GM19023 (cell line): ENCODE measurements around the gene ZBTB24.

Experiments
- ATAC-seq: cut with Tn5 transposase; IDR thresholded peaks from one replicate; pipeline ENCODE4 v1.9.1; 2021; ENCODE audit warnings: mild to moderate bottlenecking, moderate library complexity; ENCODE audit not compliant: unreplicated experiment

The ZBTB24 gene

GRCh38 chr6:109453594-109454495 lies 29.2 kb downstream of the ZBTB24 start:
- ATAC-seq = no peak

DNA sequence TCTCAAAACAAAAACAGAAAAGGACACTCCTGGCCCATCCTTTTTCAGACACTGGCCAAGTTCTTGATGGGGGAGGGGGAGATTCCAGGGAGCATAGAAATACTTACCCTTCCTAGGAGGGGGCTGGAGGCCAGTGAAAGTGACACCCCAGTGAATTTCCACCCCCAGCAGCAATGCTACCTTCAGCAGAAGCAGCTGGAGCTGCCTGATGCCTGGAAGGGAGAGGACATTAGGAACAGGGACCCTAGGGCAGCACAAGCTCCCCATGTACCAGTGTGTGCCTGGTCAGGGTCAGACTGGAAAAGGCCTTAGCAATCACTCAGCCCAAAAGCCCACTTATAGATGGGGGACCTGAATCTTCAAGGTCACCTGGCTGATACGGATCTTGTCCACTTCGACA lies 29.9 kb downstream of the ZBTB24 start:
- ATAC-seq = no peak

GRCh38 chr6:109452181-109452580 lies 30.8 kb downstream of the ZBTB24 start:
- no peak for ATAC-seq

- no peak for ATAC-seq
These were observed 31.6 kb downstream of the ZBTB24 start for GRCh38 chr6:109451376-109451775.

DNA sequence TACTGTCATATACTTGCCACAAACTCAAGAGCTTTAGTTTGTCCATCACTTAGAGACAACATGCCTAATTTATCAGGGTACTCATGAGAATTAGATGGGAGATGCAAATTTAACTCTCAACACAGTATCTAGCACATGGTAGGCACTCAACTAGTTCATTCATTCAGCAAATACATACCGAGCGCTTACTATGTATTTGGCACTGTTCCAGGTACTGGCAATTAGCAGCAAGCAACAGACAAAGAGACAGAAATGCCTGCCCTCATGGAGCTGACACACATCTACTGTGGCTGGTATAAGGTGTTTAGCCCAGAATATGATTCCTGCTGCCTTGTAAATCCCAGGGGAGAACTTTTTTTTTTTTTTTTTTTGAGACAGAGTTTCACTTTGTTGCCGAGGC lies 32.2 kb downstream of the ZBTB24 start:
- no peak for ATAC-seq

DNA sequence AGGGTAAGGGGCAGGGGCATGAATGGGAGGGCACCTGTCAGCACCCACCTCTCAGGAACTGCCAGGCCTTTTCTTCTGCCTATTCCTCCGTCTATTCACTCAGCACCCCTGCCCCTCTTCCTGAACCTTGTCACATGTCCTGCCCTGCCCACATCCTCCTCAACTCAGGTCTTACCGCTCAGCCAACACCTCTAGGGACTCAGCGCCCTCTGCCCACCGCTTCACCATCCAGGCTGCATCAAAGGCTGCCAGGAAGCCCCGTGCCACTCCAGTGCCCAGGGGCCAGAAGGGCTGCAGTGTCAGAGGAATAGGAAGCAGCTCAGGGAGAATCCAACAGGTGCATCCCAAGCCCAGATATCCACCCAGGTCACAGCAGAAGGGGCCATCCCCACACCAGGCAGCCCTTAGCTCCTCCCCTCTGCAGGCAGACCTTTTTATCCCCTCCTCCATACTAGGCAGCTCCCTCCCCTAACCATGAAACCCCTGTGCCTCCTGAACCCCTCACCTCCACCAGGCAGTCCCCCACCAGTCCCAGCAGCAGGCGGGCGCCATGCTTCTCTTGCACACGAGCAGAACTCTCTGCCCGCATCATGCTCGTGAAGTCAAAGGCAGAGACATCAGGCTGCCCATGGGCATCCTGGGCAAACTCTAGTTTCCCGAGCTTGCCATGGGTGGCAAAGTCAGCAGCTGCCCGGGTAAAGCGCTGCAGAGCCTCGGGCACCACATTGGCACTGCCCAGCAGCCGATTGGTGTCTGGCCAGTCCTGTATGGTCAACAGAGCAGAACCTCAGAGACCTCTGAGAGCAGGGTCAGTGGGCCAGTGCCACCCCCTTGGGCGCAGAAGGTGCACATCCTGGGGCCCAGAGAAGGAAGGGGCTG lies 33.0 kb downstream of the ZBTB24 start:
- ATAC-seq = no peak

DNA sequence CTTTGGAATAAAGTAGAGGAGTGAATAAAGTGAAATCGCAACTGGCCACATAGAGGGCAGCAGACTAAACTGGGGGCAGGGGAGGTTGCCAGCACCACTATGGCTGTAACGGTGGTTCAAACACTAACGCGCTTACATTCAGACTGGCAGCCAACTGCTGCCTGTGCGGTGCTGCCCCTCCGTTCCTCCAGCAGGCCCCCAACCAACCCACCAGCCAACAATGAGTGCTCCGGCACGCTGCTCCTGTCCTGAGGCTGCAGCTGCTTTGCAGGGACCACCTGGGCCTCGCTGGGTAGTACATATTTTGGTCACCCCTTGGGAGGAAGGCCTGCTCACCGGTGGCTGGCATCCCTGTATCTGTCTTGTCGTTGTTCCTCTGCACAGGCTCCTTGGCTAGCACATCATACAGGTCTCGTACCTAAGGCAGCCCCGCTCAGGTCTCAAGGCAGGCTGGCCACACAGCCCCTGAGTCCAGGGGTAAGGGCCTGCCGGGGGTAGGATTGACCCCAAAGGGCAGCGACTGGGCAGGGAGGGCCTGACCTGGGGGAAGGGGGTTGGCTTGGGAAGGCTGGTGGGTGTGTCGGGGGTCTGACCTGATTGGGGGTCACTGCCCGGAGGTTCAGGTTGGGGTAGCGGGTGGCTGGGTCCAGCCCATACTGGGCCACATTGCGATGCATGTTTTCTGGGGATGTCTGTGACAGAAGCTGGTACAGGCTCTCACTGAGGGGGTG lies 33.8 kb downstream of the ZBTB24 start:
- no peak for ATAC-seq

DNA sequence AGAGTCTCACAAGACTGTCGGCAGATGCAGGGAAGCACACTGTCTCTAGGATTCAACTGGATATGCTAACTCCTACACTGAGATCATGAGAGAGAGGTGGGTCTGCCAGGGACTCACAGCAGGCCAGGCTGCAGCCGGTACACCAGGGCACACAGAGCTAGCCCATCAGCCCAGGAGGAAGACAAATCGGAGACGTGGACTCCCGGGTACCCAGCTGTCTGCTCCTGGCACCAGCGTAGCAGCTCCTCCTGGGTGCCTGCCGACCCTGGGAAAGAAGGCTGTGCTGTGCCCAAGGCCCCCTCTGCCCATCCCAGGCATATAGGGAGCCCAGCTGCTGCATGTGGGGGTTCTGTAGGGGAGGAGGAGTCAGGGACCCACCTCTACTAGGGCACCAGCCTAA lies 34.4 kb downstream of the ZBTB24 start:
- ATAC-seq = no peak

DNA sequence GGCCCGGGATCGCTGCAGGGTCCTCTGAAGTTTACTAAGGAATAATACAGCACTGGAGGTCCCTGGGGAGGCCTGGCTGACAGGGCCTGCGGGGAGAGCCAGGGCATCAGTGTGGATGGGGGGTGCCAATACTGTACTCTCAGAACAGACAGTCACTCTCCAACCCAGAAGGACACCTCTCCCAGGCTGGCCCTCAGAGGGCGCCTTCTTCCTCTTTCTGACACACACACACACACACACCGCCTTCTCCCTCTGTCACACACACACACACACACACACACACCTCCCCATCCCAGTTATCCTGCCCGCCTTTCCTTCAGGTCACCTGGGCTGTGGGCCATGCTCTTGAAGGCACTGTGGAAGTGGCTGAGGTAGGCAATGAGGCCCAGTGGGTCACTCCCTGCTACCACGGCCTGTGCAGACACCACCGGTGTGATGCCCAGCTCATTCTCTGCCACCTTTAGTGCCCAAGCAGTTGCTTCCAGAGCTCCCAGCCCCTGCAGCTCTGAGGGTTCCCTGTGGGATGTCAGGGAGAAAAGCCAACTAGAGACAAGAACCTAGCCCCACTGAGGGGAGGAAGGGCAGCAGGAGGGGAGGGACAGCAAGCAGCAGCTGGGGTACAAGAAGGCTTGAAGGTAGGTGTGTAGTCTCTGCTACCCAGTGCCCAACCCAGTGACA lies 35.0 kb downstream of the ZBTB24 start:
- no peak for ATAC-seq

- no peak for ATAC-seq
These were observed 35.9 kb downstream of the ZBTB24 start for GRCh38 chr6:109447087-109447486.

GRCh38 chr6:109446541-109446940 lies 36.5 kb downstream of the ZBTB24 start:
- no peak for ATAC-seq

DNA sequence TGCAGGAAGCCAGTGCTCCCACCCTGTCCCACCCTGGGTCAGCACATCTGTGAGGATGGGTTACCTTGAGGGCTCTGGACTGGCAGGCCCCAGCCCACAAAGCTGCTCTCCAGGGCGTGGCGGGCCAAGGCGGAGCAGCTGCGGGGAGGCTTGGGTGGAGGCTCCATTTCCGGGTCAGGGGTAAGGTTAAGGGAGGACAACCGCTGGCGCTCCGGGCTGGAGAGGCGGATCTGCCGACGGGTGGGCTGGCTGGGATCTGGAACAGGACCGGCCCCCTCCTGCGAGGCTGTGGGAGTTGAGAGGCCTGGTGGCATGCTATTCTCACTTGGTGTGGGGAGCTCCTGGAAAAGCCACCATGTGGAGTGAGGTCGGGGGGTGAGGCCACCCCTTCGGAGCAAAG lies 36.9 kb downstream of the ZBTB24 start:
- no peak for ATAC-seq

DNA sequence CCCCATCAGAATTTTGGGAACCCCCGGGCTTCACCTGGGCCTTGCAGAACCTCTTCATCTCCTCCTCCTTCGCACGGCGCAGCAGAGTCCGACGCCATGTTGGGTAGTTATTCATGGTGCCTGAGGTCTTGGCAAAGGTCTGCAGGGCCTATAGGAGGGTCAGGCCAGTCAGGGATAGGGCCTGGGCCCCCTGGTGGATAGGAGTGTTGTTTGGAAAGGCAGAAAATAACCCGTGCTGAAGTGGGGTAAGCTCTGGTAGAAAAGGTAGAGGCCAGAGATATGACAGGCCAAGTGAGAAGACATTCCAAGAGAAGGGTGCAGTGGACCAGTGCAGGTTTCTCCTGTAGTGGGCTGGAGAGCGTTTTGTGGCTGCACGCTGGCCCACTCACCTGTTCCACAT lies 37.6 kb downstream of the ZBTB24 start:
- ATAC-seq = no peak

DNA sequence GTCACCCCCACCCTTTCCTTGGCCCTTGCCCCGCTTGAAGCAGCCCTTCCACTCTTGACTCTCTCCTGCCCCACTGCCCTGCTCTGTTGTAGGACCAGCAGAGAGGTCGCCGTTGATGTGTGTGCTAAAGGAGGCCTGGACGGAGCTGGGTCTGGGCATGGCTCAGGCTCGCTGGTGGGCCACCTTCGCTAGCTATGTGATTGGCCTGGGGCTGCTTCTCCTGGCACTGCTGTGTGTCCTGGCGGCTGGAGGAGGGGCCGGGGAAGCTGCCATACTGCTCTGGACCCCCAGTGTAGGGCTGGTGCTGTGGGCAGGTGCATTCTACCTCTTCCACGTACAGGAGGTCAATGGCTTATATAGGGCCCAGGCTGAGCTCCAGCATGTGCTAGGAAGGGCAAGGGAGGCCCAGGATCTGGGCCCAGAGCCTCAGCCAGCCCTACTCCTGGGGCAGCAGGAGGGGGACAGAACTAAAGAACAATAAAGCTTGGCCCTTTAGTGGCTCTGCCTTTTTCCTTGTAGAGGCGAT lies 39.5 kb downstream of the ZBTB24 start:
- no peak for ATAC-seq

DNA sequence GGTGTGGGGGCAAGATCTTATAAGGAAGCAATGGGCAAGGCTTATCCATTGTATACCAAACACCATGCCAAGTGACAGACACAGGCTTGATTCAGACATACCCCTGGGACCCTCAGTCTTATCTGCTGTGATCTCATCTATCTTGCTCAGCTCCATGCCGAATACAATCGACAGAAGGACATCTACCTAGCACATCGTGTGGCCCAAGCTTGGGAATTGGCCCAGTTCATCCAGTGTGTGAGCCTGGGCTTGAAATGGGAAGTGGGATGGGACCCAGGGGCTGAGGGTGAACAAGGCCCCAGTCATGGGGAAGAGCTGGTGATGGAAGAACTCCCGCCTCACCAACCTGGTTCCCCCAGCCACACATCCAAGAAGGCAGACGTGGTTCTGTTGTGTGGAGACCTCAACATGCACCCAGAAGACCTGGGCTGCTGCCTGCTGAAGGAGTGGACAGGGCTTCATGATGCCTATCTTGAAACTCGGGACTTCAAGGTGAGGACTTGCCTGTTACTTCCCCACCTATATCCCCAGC lies 40.6 kb downstream of the ZBTB24 start:
- no peak for ATAC-seq

- ATAC-seq = peak; percentile 15
These were observed 41.8 kb downstream of the ZBTB24 start for GRCh38 chr6:109441069-109441816.

GRCh38 chr6:109440331-109441068 lies 42.5 kb downstream of the ZBTB24 start, which contains the start of the genes PPIL6 and SMPD2:
Gene PPIL6, minus strand, starts transcription at chr6:109440628. Its CDS starts 38 bp downstream, at chr6:109440590.
Gene SMPD2, plus strand, starts transcription at chr6:109440724. Its CDS starts 398 bp downstream, at chr6:109441122.
- peak; percentile 90 for ATAC-seq

DNA sequence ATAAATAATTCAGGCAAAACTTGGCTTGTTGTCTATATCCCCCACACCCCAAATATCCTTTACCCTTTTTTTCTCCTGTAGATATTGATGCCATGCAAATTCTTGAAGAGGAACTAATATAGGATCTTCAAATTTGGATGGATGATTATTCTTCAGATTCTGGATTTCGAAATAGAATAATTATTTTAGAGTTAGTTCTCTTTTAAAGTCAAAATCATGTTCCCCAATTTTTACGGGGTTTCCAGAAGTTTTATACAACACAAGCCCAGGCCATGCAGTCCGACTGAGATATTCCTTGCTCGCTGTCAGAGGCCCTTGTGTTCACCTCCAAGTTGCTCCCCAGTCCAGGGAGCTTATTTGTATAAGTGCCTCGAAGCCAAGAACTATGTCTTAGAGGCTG lies 47.0 kb downstream of the ZBTB24 start:
- ATAC-seq = no peak

DNA sequence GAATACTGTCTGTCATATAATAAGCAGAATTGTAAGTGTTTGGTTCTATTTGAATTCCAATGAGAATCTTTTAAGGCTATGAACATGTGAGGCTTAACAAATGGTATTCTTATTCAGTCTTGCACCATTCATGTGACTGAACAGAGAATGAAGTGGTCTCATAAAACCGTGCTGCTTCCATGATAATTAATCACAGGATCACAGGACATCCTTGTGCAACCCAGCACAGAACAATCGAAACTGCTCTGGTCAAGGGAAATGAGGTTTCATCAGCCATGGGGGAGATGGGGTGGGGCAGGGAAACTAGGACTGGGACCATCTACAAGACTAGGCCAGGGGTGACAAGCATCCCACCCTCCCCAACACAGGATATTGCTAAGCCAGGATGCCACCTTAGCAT lies 48.6 kb downstream of the ZBTB24 start:
- ATAC-seq = no peak
